PC-3 (cell line): ENCODE measurements around the gene SORL1. TPM values are rescaled to one million over a fixed set of nuclear protein-coding genes. Genes with fewer than 3 reads are reported as not detected.

ENCODE experiments used
- ATAC-seq: fragments of 200-7000 bp; cut with Tn5 transposase; 2 replicates; pipeline ENCODE4 v1.9.1; 2020; ENCODE audit warnings: mild to moderate bottlenecking, moderate library complexity
- BruUV-seq: library from RNA; stranded (reverse); fragments of 400-500 nt; replicated peaks from 2 replicates; lab custom pipeline; 2021; lab: Mats Ljungman, UMichigan
- CTCF ChIA-PET: fragments of 300-600 bp; sonication (Branson Sonifier 250); formaldehyde crosslinking; loops from one replicate; lab custom pipeline; 2022; ENCODE audit warnings: antibody characterized with exemption; lab: Charles Lee
- POLR2A ChIA-PET: fragments of 300-600 bp; sonication (Branson Sonifier 250); formaldehyde crosslinking; loops from one replicate; lab custom pipeline; 2022; ENCODE audit warnings: antibody characterized with exemption; ENCODE audit not compliant: unreplicated experiment; lab: Charles Lee
- DNase-seq: peaks from one replicate; pipeline ENCODE4 v3.0.0-alpha.2; 2015
- H2AFZ ChIP-seq: fragments of 300-600 bp; sonication (generic); 2 replicates; pipeline ENCODE4 v1.6.0; 2016; ENCODE audit warnings: antibody characterized with exemption, low read length
- H3F3A ChIP-seq: fragments of 300-600 bp; sonication (generic); one replicate; pipeline ENCODE4 v1.6.0; 2017; ENCODE audit warnings: antibody characterized with exemption, low read length, control low read depth, mild to moderate bottlenecking; ENCODE audit not compliant: unreplicated experiment
- H3K27ac ChIP-seq: fragments of 300-600 bp; sonication (generic); 2 replicates; pipeline ENCODE4 v1.5.1; 2016; ENCODE audit warnings: mild to moderate bottlenecking, low read length
- H3K27me3 ChIP-seq: fragments of 300-600 bp; sonication (generic); 2 replicates; pipeline ENCODE4 v1.6.1; 2016; ENCODE audit warnings: low read length, mixed read lengths
- H3K36me3 ChIP-seq: fragments of 300-600 bp; sonication (generic); 2 replicates; pipeline ENCODE4 v1.6.1; 2016; ENCODE audit warnings: low read depth, mixed run types, low read length, mixed read lengths
- H3K4me1 ChIP-seq: fragments of 300-600 bp; sonication (generic); 2 replicates; pipeline ENCODE4 v1.5.1; 2016; ENCODE audit warnings: low read length; ENCODE audit not compliant: insufficient read depth
- H3K4me2 ChIP-seq: fragments of 300-600 bp; sonication (generic); 2 replicates; pipeline ENCODE4 v1.6.0; 2016; ENCODE audit warnings: low read length
- H3K4me3 ChIP-seq: fragments of 300-600 bp; sonication (generic); 2 replicates; pipeline ENCODE4 v1.5.1; 2016; ENCODE audit warnings: mild to moderate bottlenecking, low read length, mixed read lengths
- H3K79me2 ChIP-seq: fragments of 300-600 bp; sonication (generic); 2 replicates; pipeline ENCODE4 v1.6.1; 2017; ENCODE audit warnings: low read length, mixed read lengths
- H3K9ac ChIP-seq: fragments of 300-600 bp; sonication (generic); 2 replicates; pipeline ENCODE4 v1.6.0; 2016; ENCODE audit warnings: mild to moderate bottlenecking, low read length
- H3K9me2 ChIP-seq: fragments of 300-600 bp; sonication (generic); replicated peaks from 2 replicates; pipeline ENCODE4 v1.6.1; 2016; ENCODE audit warnings: mixed run types, low read length, mixed read lengths
- H3K9me3 ChIP-seq: fragments of 300-600 bp; sonication (generic); 2 replicates; pipeline ENCODE4 v1.6.1; 2016; ENCODE audit warnings: low read length, mixed read lengths
- H4K20me1 ChIP-seq: fragments of 300-600 bp; sonication (generic); 2 replicates; pipeline ENCODE4 v1.6.1; 2016; ENCODE audit warnings: low read length, mixed read lengths
- EZH2 ChIP-seq: fragments of 300-600 bp; sonication (generic); IDR thresholded peaks from one replicate; pipeline ENCODE4 v1.6.1; 2017; ENCODE audit warnings: antibody characterized with exemption, mild to moderate bottlenecking, low read length; ENCODE audit not compliant: unreplicated experiment
- EZH2phosphoT487 ChIP-seq: fragments of 300-600 bp; sonication (generic); IDR thresholded peaks from 2 replicates; pipeline ENCODE4 v1.6.1; 2018; ENCODE audit warnings: mild to moderate bottlenecking, antibody characterized with exemption, low read length, borderline replicate concordance
- intact Hi-C: fragments of 100-400 bp; cut with micrococcal nuclease; formaldehyde crosslinking; loops from 2 replicates; pipeline ENCODE4 v1.9.0; 2023
- total RNA-seq: library from RNA; depleted of rRNA; stranded (reverse); fragments of >200 nt; gene quantifications from 2 replicates; pipeline ENCODE4 v1.2.3, GENCODE V29; 2014
- TF ChIP-seq, protein P1 (sequence below): fragments of 300-600 bp; sonication (generic); conservative IDR thresholded peaks from 2 replicates; pipeline ENCODE4 v1.5.1; 2017; ENCODE audit warnings: antibody characterized with exemption, low read depth, mild to moderate bottlenecking, low read length

SORL1 gene
- total RNA-seq, 1 experiment from 2014 or later: 53.7 TPM

DNA sequence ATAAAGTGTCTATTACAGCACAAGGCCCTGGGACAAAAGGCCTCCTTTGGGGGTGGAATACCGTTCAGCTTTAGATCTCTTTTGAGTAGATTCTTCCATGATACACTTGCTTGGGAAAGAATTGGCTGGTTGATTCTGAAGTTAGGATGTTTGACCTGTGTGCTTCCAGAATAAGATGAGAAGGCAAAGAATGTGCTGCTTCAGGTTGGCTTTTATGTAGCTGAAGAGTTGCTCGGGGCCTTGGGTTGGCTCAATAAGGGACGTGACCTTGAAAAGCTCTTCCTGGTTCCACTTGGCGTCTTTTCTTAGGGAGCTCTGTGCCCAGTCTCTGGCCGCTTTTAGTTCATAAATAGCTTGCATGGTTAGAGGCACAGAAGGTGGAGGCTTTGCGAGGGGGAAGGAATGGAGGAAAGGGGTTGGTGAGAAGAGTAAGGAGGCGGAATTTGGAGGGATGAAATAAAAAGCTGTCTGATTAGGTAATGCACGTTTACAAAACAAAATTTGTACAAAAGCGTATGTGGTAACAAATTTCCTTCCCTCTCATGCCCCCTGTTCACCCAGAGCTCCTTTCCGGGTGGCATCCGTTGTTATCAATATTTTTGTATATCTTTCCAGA is 4.8 kb downstream of the SORL1 start:
- H3K4me2 ChIP-seq: no peak overlapping the region
- H3K4me3 ChIP-seq: no peak overlapping the region
- intact Hi-C loops: no loop called here
- H3K9me3 ChIP-seq: no peaks in the 10 kb centered on the region
- H3K27ac ChIP-seq: no peak overlapping the region
- ATAC-seq: no peak
- CTCF ChIA-PET: no interaction called here
- no peaks in the 10 kb centered on the region for H3K9me2 ChIP-seq
- H2AFZ ChIP-seq: no peak overlapping the region
- no peaks in the 10 kb centered on the region for H3K36me3 ChIP-seq
- POLR2A ChIA-PET: interaction anchor here (0.6 kb wide), 1 partner anchor 1727 kb away, joined by 3 read pairs; no protein-coding TSS in a partner anchor
- no peaks in the 10 kb centered on the region for H3F3A ChIP-seq
- BruUV-seq: no TSS peak
- peaks cover 40% of the 10 kb centered on the region for H3K4me1 ChIP-seq
- TF ChIP-seq, protein P1, sequence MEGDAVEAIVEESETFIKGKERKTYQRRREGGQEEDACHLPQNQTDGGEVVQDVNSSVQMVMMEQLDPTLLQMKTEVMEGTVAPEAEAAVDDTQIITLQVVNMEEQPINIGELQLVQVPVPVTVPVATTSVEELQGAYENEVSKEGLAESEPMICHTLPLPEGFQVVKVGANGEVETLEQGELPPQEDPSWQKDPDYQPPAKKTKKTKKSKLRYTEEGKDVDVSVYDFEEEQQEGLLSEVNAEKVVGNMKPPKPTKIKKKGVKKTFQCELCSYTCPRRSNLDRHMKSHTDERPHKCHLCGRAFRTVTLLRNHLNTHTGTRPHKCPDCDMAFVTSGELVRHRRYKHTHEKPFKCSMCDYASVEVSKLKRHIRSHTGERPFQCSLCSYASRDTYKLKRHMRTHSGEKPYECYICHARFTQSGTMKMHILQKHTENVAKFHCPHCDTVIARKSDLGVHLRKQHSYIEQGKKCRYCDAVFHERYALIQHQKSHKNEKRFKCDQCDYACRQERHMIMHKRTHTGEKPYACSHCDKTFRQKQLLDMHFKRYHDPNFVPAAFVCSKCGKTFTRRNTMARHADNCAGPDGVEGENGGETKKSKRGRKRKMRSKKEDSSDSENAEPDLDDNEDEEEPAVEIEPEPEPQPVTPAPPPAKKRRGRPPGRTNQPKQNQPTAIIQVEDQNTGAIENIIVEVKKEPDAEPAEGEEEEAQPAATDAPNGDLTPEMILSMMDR: no peak
- TF ChIP-seq EZH2phosphoT487 (no peak), EZH2 (no peak)
- no peak for DNase-seq
- H4K20me1 ChIP-seq: no peaks in the 10 kb centered on the region
- H3K79me2 ChIP-seq: peaks cover 88% of the 10 kb centered on the region
- no peaks in the 10 kb centered on the region for H3K27me3 ChIP-seq
- H3K9ac ChIP-seq: no peak overlapping the region

DNA sequence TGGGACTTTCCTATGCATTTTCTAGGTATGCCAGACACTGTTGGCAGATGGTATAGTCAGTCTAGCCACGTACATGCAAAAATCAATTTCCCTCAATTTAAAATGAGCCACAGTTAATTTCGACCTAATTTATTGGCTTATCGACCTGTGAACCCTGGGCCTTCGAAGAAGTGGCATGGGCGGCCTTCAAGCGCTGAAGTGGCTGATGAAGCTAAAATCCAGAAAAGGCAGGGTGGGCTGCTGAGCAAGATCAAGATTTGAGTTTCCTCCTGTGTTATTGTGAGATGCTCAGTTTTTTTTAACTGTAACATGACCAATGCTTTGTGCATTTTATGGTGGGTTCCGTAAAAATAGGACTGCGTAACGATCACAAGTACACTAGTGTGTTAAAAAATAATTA is 6.4 kb downstream of the SORL1 start:
- no peaks in the 10 kb centered on the region for H3K9me3 ChIP-seq
- H3K9me2 ChIP-seq: no peaks in the 10 kb centered on the region

More for the DNA sequence above, 6.4 kb downstream of the SORL1 start:
- ChIA-PET CTCF (no interaction called here), POLR2A (no interaction called here)
- H3K79me2 ChIP-seq: peaks cover 90% of the 10 kb centered on the region
- BruUV-seq: no TSS peak
- H3K36me3 ChIP-seq: no peaks in the 10 kb centered on the region
- no peaks in the 10 kb centered on the region for H3K27me3 ChIP-seq
- H3K27ac ChIP-seq: no peak overlapping the region
- peaks cover 49% of the 10 kb centered on the region for H3K4me1 ChIP-seq
- no peak overlapping the region for H2AFZ ChIP-seq
- H3F3A ChIP-seq: peaks cover 1% of the 10 kb centered on the region
- H3K4me3 ChIP-seq: no peak overlapping the region
- no peak overlapping the region for H3K9ac ChIP-seq
- H4K20me1 ChIP-seq: no peaks in the 10 kb centered on the region
- TF ChIP-seq EZH2phosphoT487 (no peak), EZH2 (no peak)
- TF ChIP-seq, protein P1: no peak
- DNase-seq (no peak), ATAC-seq (no peak)
- no peak overlapping the region for H3K4me2 ChIP-seq
- intact Hi-C loops: no loop called here
